A673 (cell line): Measurements from ENCODE around the gene TMEM258. TPM values are rescaled to one million over a fixed set of nuclear protein-coding genes. Genes with fewer than 3 reads are reported as not detected.

Experiments
- BruUV-seq: library from RNA; stranded (reverse); fragments of 400-500 nt; replicated peaks from 2 replicates; lab custom pipeline; 2021; lab: Mats Ljungman, UMichigan
- CTCF ChIA-PET: fragments of 300-600 bp; sonication (Branson Sonifier 250); formaldehyde crosslinking; loops from one replicate; lab custom pipeline; 2022; ENCODE audit warnings: antibody characterized with exemption; lab: Charles Lee
- POLR2A ChIA-PET: fragments of 300-600 bp; sonication (Branson Sonifier 250); formaldehyde crosslinking; loops from one replicate; lab custom pipeline; 2022; ENCODE audit warnings: antibody characterized with exemption; ENCODE audit not compliant: low non-redundant PET; lab: Charles Lee
- DNase-seq: peaks from one replicate; pipeline ENCODE4 v3.0.0-alpha.2; 2015; ENCODE audit warnings: low spot score
- H3K27ac ChIP-seq: fragments of 200-600 bp; sonication (generic); 2 replicates; pipeline ENCODE4 v1.5.1; 2016; ENCODE audit warnings: mixed run types, low read depth, mild to moderate bottlenecking, mixed read lengths, antibody characterized with exemption, low read length; ENCODE audit not compliant: poor library complexity, severe bottlenecking
- H3K27me3 ChIP-seq: fragments of 200-600 bp; sonication (generic); replicated peaks from 2 replicates; pipeline ENCODE4 v1.6.1; 2017; ENCODE audit warnings: mixed run types, low read depth, mild to moderate bottlenecking, mixed read lengths, antibody characterized with exemption, low read length; ENCODE audit not compliant: insufficient read depth, poor library complexity
- H3K36me3 ChIP-seq: fragments of 200-600 bp; sonication (generic); 2 replicates; pipeline ENCODE4 v1.6.1; 2016; ENCODE audit warnings: mixed run types, mild to moderate bottlenecking, mixed read lengths, antibody characterized with exemption, low read length; ENCODE audit not compliant: insufficient read depth, poor library complexity, severe bottlenecking
- H3K4me1 ChIP-seq: fragments of 200-600 bp; sonication (generic); 2 replicates; pipeline ENCODE4 v1.6.1; 2017; ENCODE audit warnings: mixed run types, mild to moderate bottlenecking, mixed read lengths, antibody characterized with exemption, low read length; ENCODE audit not compliant: insufficient read depth, poor library complexity, severe bottlenecking
- H3K4me3 ChIP-seq: fragments of 200-600 bp; sonication (generic); 2 replicates; pipeline ENCODE4 v1.5.1; 2016; ENCODE audit warnings: low read depth, mixed run types, mild to moderate bottlenecking, mixed read lengths, low read length; ENCODE audit not compliant: poor library complexity, severe bottlenecking
- H3K9me3 ChIP-seq: fragments of 200-600 bp; sonication (generic); 2 replicates; pipeline ENCODE4 v1.6.1; 2016; ENCODE audit warnings: mixed run types, low read depth, mild to moderate bottlenecking, mixed read lengths, antibody characterized with exemption, low read length; ENCODE audit not compliant: poor library complexity, severe bottlenecking
- EZH2 ChIP-seq: fragments of 200-600 bp; sonication (generic); IDR thresholded peaks from 2 replicates; pipeline ENCODE4 v1.6.1; 2017; ENCODE audit warnings: borderline replicate concordance, low read depth, mild to moderate bottlenecking, mixed read lengths, antibody characterized with exemption, low read length; ENCODE audit not compliant: poor library complexity, severe bottlenecking
- intact Hi-C: fragments of 100-400 bp; cut with micrococcal nuclease; formaldehyde crosslinking; loops from one replicate; pipeline ENCODE4 v1.10.0; 2022; ENCODE audit not compliant: unreplicated experiment
- total RNA-seq: library from RNA; stranded (reverse); gene quantifications from 2 replicates; pipeline ENCODE4 v1.2.3, GENCODE V29; 2021
- TF ChIP-seq, protein P1 (sequence below): fragments of 300-800, 200-600 bp; sonication (generic); conservative IDR thresholded peaks from 2 replicates; pipeline ENCODE4 v1.5.1; 2017; ENCODE audit warnings: low read depth, mild to moderate bottlenecking, antibody characterized with exemption, low read length, moderate library complexity, mixed read lengths

TMEM258 gene
- total RNA-seq, 1 experiment from 2014 or later: 138 TPM

GRCh38 chr11:61739966-61740365, 52.4 kb downstream of the TMEM258 start:
- POLR2A ChIA-PET: no interaction called here
- DNase-seq: no peak
- Histone ChIP-seq H3K4me3 (no peak overlapping the region), H3K4me1 (no peaks in the 10 kb centered on the region), H3K36me3 (peaks cover 17% of the 10 kb centered on the region), H3K27ac (no peak overlapping the region), H3K27me3 (no peaks in the 10 kb centered on the region), H3K9me3 (no peaks in the 10 kb centered on the region)
- TF ChIP-seq, protein P1, sequence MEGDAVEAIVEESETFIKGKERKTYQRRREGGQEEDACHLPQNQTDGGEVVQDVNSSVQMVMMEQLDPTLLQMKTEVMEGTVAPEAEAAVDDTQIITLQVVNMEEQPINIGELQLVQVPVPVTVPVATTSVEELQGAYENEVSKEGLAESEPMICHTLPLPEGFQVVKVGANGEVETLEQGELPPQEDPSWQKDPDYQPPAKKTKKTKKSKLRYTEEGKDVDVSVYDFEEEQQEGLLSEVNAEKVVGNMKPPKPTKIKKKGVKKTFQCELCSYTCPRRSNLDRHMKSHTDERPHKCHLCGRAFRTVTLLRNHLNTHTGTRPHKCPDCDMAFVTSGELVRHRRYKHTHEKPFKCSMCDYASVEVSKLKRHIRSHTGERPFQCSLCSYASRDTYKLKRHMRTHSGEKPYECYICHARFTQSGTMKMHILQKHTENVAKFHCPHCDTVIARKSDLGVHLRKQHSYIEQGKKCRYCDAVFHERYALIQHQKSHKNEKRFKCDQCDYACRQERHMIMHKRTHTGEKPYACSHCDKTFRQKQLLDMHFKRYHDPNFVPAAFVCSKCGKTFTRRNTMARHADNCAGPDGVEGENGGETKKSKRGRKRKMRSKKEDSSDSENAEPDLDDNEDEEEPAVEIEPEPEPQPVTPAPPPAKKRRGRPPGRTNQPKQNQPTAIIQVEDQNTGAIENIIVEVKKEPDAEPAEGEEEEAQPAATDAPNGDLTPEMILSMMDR: no peak
- TF ChIP-seq EZH2: no peak
- intact Hi-C loops: loop anchor here (10.0 kb wide), 2 partner anchors 265 to 295 kb away; no protein-coding TSS in a partner anchor
- BruUV-seq: no TSS peak
- CTCF ChIA-PET: no interaction called here

GRCh38 chr11:61739413-61739812, 53.0 kb downstream of the TMEM258 start:
- TF ChIP-seq EZH2: no peak
- TF ChIP-seq, protein P1: no peak
- DNase-seq: no peak
- Histone ChIP-seq H3K27me3 (no peaks in the 10 kb centered on the region), H3K9me3 (no peaks in the 10 kb centered on the region), H3K4me1 (no peaks in the 10 kb centered on the region), H3K4me3 (no peak overlapping the region), H3K36me3 (peaks cover 17% of the 10 kb centered on the region), H3K27ac (no peak overlapping the region)
- intact Hi-C loops: loop anchor here (10.0 kb wide), 2 partner anchors 265 to 295 kb away; no protein-coding TSS in a partner anchor
- BruUV-seq: no TSS peak
- POLR2A ChIA-PET: no interaction called here
- CTCF ChIA-PET: no interaction called here

Other genes starting within 250 kb of the TMEM258 start
- gene SYT7, start 211.5 kb downstream of the TMEM258 start, total RNA-seq: 1.3 and 2.0 TPM in 2 replicates
- gene DAGLA, start 112.2 kb downstream of the TMEM258 start, total RNA-seq: 10.9 and 11.0 TPM in 2 replicates
- 11.2 and 14.6 TPM in 2 replicates for gene MYRF, start 40.0 kb downstream of the TMEM258 start, total RNA-seq
- gene FEN1, start 312 bp upstream of the TMEM258 start, total RNA-seq: 140 and 152 TPM in 2 replicates
- gene FADS1, start 24.4 kb upstream of the TMEM258 start, total RNA-seq: 442 and 490 TPM in 2 replicates
- 1,097 and 1,272 TPM in 2 replicates for gene FADS2, start 35.7 kb upstream of the TMEM258 start, total RNA-seq
- gene FADS3, start 98.9 kb upstream of the TMEM258 start, total RNA-seq: 23.3 and 28.1 TPM in 2 replicates
- gene RAB3IL1, start 125.0 kb upstream of the TMEM258 start, total RNA-seq: 21.9 and 26.9 TPM in 2 replicates
- 5.3 and 8.6 TPM in 2 replicates for gene BEST1, start 157.8 kb upstream of the TMEM258 start, total RNA-seq
- 2,291 and 2,484 TPM in 2 replicates for gene FTH1, start 175.0 kb upstream of the TMEM258 start, total RNA-seq